HG03354 (cell line): ENCODE data around the gene EIF4EBP2.
A peak's percentile ranks its signal among the peaks of the same experiment; 100 is the strongest.

Source experiments
- ATAC-seq: cut with Tn5 transposase; IDR thresholded peaks from one replicate; pipeline ENCODE4 v1.9.1; 2021; ENCODE audit warnings: mild to moderate bottlenecking; ENCODE audit not compliant: unreplicated experiment, poor library complexity, severe bottlenecking

The EIF4EBP2 gene

DNA sequence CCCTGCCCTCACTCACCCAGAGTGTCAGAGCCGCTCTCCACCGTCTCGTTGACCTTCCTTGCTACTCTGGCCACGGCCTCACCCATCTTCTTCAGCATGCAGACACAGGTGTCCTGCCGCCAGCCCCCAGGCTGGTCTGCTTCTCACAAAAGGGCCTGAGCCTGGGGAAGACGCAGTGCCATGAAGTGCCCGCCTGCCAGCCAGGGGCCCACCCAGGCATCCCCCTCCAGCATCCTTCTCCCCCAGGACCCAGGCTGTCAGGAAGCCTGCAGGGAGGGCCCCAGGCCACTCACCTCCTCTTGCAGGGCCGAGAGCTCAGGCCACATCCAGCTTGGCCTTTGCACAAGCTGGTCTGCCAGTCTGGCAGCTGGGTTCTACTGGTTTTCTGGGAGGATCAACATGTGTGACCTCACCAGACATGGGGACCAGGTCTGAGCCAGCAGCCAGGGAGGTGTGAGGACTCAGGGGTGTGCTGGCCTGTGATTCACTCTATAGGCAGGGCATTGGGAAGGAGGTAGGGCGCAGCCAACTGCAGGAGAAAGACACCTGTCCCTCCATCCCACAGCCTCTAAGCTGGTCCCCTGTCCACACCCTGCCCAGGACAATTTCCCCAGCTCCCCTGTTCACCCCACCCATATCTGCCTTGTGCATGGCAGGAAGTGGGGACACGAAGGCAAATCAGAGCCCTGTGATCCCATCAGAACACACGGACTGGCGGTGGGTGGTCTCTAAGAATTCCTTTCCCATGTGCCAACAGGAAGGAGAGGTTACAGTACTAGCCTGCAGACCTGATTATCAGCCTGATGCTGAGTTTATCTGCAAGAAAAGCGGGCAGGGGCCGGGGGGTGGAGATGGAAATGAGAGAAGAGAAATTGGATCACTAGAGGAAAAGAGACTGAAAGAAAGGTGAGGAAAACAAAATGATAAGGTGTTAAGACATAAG is 27.2 kb upstream of the EIF4EBP2 start:
- no peak for ATAC-seq

DNA sequence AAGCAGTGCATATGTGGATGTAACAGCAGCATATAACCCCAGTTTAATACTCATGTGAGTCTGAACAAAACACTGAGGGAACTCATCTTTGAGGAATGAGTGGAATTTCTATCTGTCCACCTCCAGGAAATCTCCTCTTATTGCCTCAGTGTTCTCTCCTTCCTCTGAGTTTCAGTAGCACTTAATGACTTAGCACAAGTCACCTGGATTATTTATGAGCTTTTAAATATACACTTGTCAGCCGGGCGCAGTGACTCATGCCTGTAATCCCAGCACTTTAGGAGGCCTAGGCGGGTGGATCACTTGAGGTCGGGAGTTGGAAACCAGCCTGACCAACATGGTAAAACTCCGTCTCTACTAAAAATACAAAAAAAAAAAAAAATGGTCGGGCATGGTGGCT is 25.8 kb upstream of the EIF4EBP2 start:
- ATAC-seq, result no peak

- no peak for ATAC-seq
Measured at GRCh38 chr10:70379581-70380176, 24.3 kb upstream of the EIF4EBP2 start.

- no peak for ATAC-seq
Measured at GRCh38 chr10:70380350-70381135, 23.4 kb upstream of the EIF4EBP2 start.

- ATAC-seq, result peak; percentile 52
Measured at GRCh38 chr10:70381471-70382421, 22.2 kb upstream of the EIF4EBP2 start.

DNA sequence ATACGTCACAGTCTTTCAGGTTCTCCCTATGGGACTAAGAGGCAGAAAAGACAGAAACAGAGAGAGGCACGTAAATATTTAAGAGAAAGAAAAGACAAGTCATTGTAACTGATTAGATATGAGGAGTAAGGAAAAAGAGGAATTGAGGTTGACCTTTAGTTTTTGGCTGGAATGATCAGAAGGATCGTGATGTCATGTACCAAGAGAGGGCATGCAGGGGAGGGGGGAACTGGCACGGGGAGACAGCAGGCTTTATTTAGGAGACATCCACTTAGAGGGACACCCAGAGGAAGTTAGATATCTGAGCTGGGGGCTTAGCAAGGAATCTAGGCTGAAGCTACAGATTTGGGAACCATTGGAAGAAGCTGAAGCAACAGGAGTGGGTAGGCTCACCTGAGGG is 12.3 kb upstream of the EIF4EBP2 start:
- no peak for ATAC-seq

DNA sequence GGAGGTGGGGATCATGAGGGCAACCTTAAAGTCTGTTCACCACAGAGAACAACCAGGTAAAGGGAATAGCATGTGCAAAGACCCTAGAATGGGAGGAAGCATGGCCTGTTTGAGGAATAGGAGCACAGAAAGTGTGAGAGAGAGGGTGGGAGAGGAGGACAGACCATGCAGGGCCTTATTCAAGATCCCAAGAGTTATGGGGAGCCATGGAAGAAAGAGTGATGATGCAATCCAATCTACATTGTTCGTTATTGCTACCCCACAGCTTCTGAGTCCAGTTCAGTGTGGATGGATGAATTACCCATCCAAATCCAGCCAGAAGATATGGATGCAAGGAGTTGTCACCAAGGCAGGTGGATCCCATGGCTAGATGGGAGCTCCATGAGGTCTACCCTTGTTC is 7.8 kb upstream of the EIF4EBP2 start:
- no peak for ATAC-seq

GRCh38 chr10:70399177-70399576 is 4.8 kb upstream of the EIF4EBP2 start:
- no peak for ATAC-seq

GRCh38 chr10:70403483-70404035 is 386 bp upstream of the EIF4EBP2 start:
- ATAC-seq, result peak; percentile 1

DNA sequence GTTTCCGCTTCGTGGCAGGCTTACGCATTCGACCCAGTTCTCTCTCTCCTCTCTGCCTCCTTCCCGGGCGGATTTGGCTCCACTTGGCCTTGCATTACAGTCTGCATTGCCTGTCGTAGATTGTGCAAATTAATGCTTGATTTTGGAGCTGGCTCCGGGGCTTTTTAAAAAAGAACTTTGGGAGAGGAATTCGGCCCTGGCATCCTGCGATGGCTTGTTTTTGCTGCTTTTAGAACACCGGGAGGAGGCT is 767 bp downstream of the EIF4EBP2 start:
- no peak for ATAC-seq

DNA sequence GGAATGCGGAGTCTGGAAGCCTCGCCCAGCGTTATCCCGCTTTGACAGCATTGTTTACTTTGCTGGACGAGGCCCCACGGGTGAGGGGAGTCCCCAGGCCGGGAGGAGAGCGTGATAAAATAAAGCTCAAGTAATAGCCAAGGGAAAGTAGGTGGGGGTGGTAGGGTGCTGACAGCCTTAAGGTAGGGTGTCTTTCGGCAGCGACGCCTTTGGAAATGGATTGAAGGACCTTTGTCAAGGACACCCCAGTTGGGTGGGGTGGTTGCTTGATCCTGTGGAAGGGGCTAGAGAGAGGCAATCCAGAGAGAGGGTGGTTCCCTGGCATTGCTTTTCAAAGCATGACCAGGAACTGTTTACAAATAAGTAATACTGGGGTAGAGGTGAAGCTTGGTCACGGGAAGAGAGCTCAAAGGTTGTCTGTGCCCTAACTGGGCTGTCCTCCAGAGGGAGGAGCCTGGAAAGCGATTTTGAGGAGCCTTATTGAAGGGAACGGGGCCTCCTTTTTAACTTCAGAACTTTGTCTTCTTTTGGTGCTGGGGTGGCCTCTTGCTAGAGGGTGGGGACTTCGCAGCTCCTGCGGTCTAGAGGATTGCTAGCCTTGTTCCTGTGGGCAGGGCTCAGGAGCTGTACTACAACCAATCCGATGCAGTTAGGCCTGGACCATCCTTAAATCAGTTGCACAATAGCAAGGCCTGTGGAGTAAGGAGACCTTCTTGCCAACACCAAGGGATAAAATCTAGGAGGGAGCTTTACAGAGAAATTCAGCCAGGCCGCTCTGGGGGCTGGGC is 1.3 kb downstream of the EIF4EBP2 start:
- no peak for ATAC-seq

- no peak for ATAC-seq
Measured at GRCh38 chr10:70409772-70410171, 5.8 kb downstream of the EIF4EBP2 start.

DNA sequence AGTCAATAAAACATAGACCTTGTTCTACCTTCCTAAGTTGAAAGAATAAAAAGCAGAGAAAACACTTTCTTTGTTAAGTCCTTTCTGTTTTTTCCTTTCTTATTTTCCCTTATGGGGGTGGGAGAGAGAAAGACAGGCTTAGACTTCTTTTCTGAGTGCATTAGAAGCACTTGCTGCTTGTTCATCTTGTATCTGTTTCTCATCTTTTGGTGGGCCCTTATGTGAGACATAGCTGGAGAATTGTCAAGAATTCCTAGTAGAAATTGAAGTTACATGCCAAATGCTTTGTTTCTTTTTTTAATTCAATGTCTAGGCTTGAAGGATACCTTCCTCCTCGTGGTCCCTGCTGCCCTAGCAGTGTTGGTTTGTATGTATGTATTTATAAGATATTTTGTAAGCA is 6.7 kb downstream of the EIF4EBP2 start:
- no peak for ATAC-seq

DNA sequence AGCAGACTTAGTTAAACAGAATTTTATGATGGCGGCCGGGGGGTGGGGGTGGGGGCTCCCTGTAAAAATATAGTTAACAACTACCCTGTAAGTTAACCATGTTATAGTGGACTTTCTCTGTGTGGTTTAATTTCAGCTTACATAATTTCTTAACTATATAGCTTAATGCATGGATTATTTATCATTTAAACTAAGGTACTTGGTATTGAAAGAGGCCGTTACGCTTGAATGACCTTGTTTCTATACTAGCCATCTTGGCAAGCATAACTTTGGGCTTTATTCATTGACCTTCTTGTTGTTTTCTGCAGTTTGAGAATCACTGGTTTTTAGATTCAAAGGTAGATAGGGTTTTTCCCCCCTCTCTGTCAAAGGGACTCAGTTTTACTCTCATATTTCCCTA is 8.4 kb downstream of the EIF4EBP2 start:
- no peak for ATAC-seq

DNA sequence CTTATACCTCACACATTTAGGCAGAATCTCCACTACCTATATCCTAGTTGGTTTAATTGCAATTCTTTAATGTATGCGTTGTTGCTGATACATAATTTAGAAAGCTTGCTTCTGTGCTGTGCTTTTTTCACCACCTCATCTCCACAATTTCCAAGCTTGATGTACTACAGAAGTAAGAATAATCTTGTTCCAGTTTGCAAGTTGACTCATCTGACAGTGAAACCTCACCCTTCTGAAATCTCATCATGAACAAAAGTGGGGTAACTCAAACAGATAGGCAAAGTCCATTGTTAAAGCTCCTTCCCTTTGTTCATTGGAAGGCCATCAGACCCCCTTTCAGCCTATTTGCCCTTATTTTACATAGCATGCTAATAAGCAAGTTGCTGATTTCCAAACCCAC is 13.6 kb downstream of the EIF4EBP2 start:
- no peak for ATAC-seq

- ATAC-seq, result no peak
Measured at GRCh38 chr10:70418229-70418628, 14.3 kb downstream of the EIF4EBP2 start.

GRCh38 chr10:70418713-70419112 is 14.8 kb downstream of the EIF4EBP2 start:
- no peak for ATAC-seq

DNA sequence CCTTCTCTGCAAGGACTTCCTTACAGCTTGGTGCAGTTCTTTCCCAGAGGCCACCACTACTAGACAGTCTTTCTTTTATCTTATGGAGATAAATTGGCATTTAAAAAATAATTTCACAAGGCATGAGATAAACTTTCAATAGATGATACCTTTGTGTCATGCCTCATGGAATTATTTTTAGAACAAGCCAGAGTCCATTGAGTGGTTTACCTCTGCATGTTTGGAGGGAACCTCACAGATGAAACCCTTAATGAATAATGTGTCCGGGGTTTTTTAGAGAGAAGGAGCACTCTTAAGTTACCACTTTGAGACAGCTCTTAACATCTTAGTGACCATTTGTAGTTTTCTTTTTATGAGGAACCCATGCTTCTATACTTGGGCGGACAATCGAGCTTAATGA is 20.4 kb downstream of the EIF4EBP2 start:
- ATAC-seq, result no peak

- ATAC-seq, result no peak
Measured at GRCh38 chr10:70425096-70425495, 21.2 kb downstream of the EIF4EBP2 start.
